ENCODE results near the gene CPVL. TPM values are rescaled to one million over a fixed set of nuclear protein-coding genes. Genes with fewer than 3 reads are reported as not detected.

The CPVL gene
- total and polyA plus RNA-seq, 2 of the 8 experiments (the other 6 are each of a cell fraction or from before 2014, with no cell fraction given), result 40.0 to 55.0 TPM

DNA sequence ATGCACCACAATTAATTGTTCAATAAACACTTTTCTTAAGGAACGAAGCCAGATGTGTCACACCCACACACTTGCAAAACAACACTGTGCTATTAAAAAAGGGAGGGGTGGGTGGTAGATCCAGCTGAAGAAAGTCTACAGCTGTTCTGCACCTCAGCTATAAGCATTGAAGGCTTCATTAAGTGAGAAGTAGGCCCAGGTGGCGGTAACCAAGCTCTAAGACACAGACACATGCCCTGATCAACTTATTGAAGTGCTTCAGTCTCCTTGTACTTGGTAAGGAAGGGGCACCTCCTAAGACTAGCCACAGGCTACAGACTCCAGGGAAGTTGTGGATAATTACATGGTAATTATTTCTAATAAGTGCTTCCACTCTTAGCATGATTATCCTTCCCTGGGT is 4.5 kb upstream of the CPVL start:
- no peak overlapping the region for H3K27ac ChIP-seq (ENCODE audit: low read depth, low read length)
- no peak overlapping the region for H2BK15ac ChIP-seq (ENCODE audit: low read length)
- H3K4me2 ChIP-seq (ENCODE audit: insufficient read depth in 1 of 2, low read depth in 2 of 2, low read length in 2 of 2), result no peak overlapping the region
- no peak overlapping the region for H4K5ac ChIP-seq (ENCODE audit: insufficient read length, low read depth, low read length)
- no peak overlapping the region for H3K23ac ChIP-seq (ENCODE audit: insufficient read length)
- H3K4me1 ChIP-seq (replicated peaks in 1 of 4; ENCODE audit: control insufficient read depth in 3 of 4, insufficient read depth in 4 of 4, low read length in 3 of 4), result peaks cover 0 to 3% (median 0%) of the 10 kb centered on the region in 4 experiments; a peak in 3 of 7 replicates
- no peak overlapping the region for H3K9ac ChIP-seq (replicated peaks in 1 of 4; ENCODE audit: extremely low read depth in 1 of 4, low read depth in 3 of 4, low read length in 3 of 4)
- no peaks in the 10 kb centered on the region for H3K36me3 ChIP-seq (ENCODE audit: control insufficient read depth in 2 of 4, insufficient read depth in 4 of 4, low read length in 3 of 4)
- no peak overlapping the region for H4K91ac ChIP-seq (replicated peaks; ENCODE audit: insufficient read length, low read length)
- no peak overlapping the region for H2BK120ac ChIP-seq (replicated peaks; ENCODE audit: low read depth, low read length)
- H3K27me3 ChIP-seq (replicated peaks in 1 of 4; ENCODE audit: control insufficient read depth in 3 of 4, extremely low read depth in 1 of 4, insufficient read depth in 3 of 4, low read length in 3 of 4), result peaks cover 0 to 4% (median under 1%) of the 10 kb centered on the region in 4 experiments; a peak in 3 of 7 replicates
- DNase-seq (ENCODE audit: low read depth in 1 of 2, low spot score in 2 of 2) (no peak), FAIRE-seq (no peak)
- H4K20me1 ChIP-seq (replicated peaks in 1 of 2; ENCODE audit: control insufficient read depth in 1 of 2, insufficient read depth in 2 of 2, low read length in 2 of 2), result no peaks in the 10 kb centered on the region
- H3K4me3 ChIP-seq (ENCODE audit: extremely low read depth in 1 of 4, insufficient read depth in 2 of 4, low read depth in 3 of 4, low read length in 4 of 4), result no peak overlapping the region
- no peak overlapping the region for H2BK20ac ChIP-seq (ENCODE audit: low read length)
- POLR2A ChIA-PET (ENCODE audit: partially characterized antibody), result interaction anchor here (1.4 kb wide), 1 partner anchor 43 kb away, joined by 3 read pairs; no protein-coding TSS in a partner anchor
- no peak overlapping the region for H3K56ac ChIP-seq (replicated peaks; ENCODE audit: insufficient read length, low read depth, low read length)
- TF ChIP-seq ZNF274 (IDR thresholded peaks at IDR 0.05; ENCODE audit: borderline replicate concordance, extremely low read depth, low read length) (no peak), GTF2F1 (IDR thresholded peaks at IDR 0.05; ENCODE audit: borderline replicate concordance, low read depth, low read length) (no peak), RFX5 (IDR thresholded peaks at IDR 0.05; ENCODE audit: borderline replicate concordance, low read depth, low read length) (no peak), KDM4A (IDR thresholded peaks at IDR 0.05; ENCODE audit: low read depth, low read length, severe bottlenecking) (no peak), POLR2AphosphoS5 (IDR thresholded peaks at IDR 0.05; ENCODE audit: low read depth, low read length) (no peak), KDM1A (IDR thresholded peaks at IDR 0.05; ENCODE audit: borderline replicate concordance, low read length) (no peak), TAF7 (optimal IDR thresholded peaks at IDR 0.05; ENCODE audit: borderline replicate concordance, low read depth, low read length) (no peak), JUND (IDR thresholded peaks at IDR 0.05; ENCODE audit: low read length) (no peak), CHD2 (IDR thresholded peaks at IDR 0.05; ENCODE audit: low read length) (no peak), RBBP5 (IDR thresholded peaks at IDR 0.05; ENCODE audit: borderline replicate concordance, low read depth, low read length) (no peak), CTBP2 (IDR thresholded peaks at IDR 0.05; ENCODE audit: borderline replicate concordance, insufficient read depth, insufficient read length, low read length) (no peak), SP1 (IDR thresholded peaks at IDR 0.05; ENCODE audit: low read depth, low read length) (no peak), SIN3A (conservative IDR thresholded peaks at IDR 0.05 in 1 of 2, IDR thresholded peaks at IDR 0.05 in 1 of 2; ENCODE audit: low read depth in 1 of 2, low read length in 2 of 2) (no peak)
- H2AFZ ChIP-seq (ENCODE audit: low read length), result no peak overlapping the region
- no peaks in the 10 kb centered on the region for H3K79me1 ChIP-seq (ENCODE audit: low read depth, low read length)
- no peaks in the 10 kb centered on the region for H3K79me2 ChIP-seq (ENCODE audit: control insufficient read depth in 1 of 2, insufficient read depth in 2 of 2, low read length in 2 of 2)
- CTCF ChIA-PET (ENCODE audit: partially characterized antibody), result interaction anchor here (1.0 to 1.9 kb wide), 3 partner anchors 13 to 795 kb away, joined by 3 to 4 read pairs (median 4); no protein-coding TSS in a partner anchor
- no peak overlapping the region for H4K8ac ChIP-seq (ENCODE audit: extremely low read depth, insufficient read depth, low read length)
- H3K14ac ChIP-seq (ENCODE audit: insufficient read length), result no peak overlapping the region
- no peak overlapping the region for H2BK5ac ChIP-seq (ENCODE audit: low read depth, low read length)
- no peaks in the 10 kb centered on the region for H3K9me3 ChIP-seq (ENCODE audit: insufficient read depth in 2 of 2, low read depth in 1 of 2, low read length in 1 of 2)
- no peak overlapping the region for H3K18ac ChIP-seq (ENCODE audit: extremely low read depth, low read length)
- no peak overlapping the region for H2AK5ac ChIP-seq (ENCODE audit: low read depth, low read length)
- no peak overlapping the region for H3K4ac ChIP-seq (replicated peaks; ENCODE audit: insufficient read length, low read depth, low read length)
- no peak overlapping the region for H2BK12ac ChIP-seq (ENCODE audit: low read depth, low read length)
- 90% methylated on average over 2 of the region's 2 CpGs; no CpG with 5 or more reads in 1 of the 2 experiments for WGBS, 2 experiments (ENCODE audit: extremely low coverage in 1 of 2, insufficient coverage in 1 of 2, insufficient read length in 1 of 2, insufficient replicate concordance in 2 of 2, low coverage in 1 of 2, low lambda C conversion rate in 2 of 2, missing lambda C conversion rate in 1 of 2)
- H3K23me2 ChIP-seq (ENCODE audit: low read depth, low read length), result peaks cover 10% of the 10 kb centered on the region

All from H1 (cell line).